ENCODE measurements around the gene DCTN4.

- TF ChIP-seq CTCF (IDR thresholded peaks at IDR 0.05) (no peak), POLR2A (IDR thresholded peaks at IDR 0.05) (no peak)
Observed at GRCh38 chr5:150791536-150791935, 32.7 kb upstream of the DCTN4 start.

Measured in Peyer's patch (tissue), 4 donors.